ENCODE data around the gene LAMTOR3. TPM values are rescaled to one million over a fixed set of nuclear protein-coding genes. Genes with fewer than 3 reads are reported as not detected.

Gene LAMTOR3
- total RNA-seq, 4 donors from 2014 or later, result 26.8 to 30.3 (median 28.2) TPM

GRCh38 chr4:99918656-99919055 lies 24.4 kb upstream of the LAMTOR3 start:
- TF ChIP-seq EP300 (IDR thresholded peaks at IDR 0.05), result no peak
- TF ChIP-seq CTCF (IDR thresholded peaks at IDR 0.05), result no peak
- no peak for TF ChIP-seq POLR2A (IDR thresholded peaks at IDR 0.05)
- no peaks in the 10 kb centered on the region for H3K27me3 ChIP-seq
- peaks cover 0 to 7% (median 0%) of the 10 kb centered on the region in 4 donors for H3K9me3 ChIP-seq
- WGBS, 2 donors, result 89 to 92% methylated on average over 2 of the region's 2 CpGs
- H3K4me3 ChIP-seq, result no peak overlapping the region
- no peaks in the 10 kb centered on the region for H3K4me1 ChIP-seq
- H3K27ac ChIP-seq, result no peak overlapping the region
- peaks cover 0 to 63% (median 3%) of the 10 kb centered on the region in 3 donors for H3K36me3 ChIP-seq
- no peak for DNase-seq (ENCODE audit: low spot score in 2 of 2)

- H3K9me3 ChIP-seq, result peaks cover 0 to 7% (median 0%) of the 10 kb centered on the region in 4 donors
- no peak for TF ChIP-seq EP300 (IDR thresholded peaks at IDR 0.05)
- TF ChIP-seq POLR2A (IDR thresholded peaks at IDR 0.05), result no peak
- TF ChIP-seq CTCF (IDR thresholded peaks at IDR 0.05), result no peak
- DNase-seq (ENCODE audit: low spot score in 2 of 2), result no peak
- H3K4me1 ChIP-seq, result no peaks in the 10 kb centered on the region
- no peak overlapping the region for H3K4me3 ChIP-seq
- 94 to 96% methylated on average over 3 of the region's 3 CpGs for WGBS, 2 donors
- H3K27ac ChIP-seq, result no peak overlapping the region
- H3K27me3 ChIP-seq, result no peaks in the 10 kb centered on the region
- H3K36me3 ChIP-seq, result peaks cover 0 to 58% (median 4%) of the 10 kb centered on the region in 3 donors
Measured at GRCh38 chr4:99917575-99917974, 23.3 kb upstream of the LAMTOR3 start.

GRCh38 chr4:99915449-99915848 lies 21.2 kb upstream of the LAMTOR3 start:
- Histone ChIP-seq H3K9me3 (peaks cover 0 to 7% (median 0%) of the 10 kb centered on the region in 4 donors), H3K27me3 (no peaks in the 10 kb centered on the region), H3K4me3 (no peak overlapping the region), H3K36me3 (peaks cover 0 to 47% (median 4%) of the 10 kb centered on the region in 3 donors), H3K4me1 (no peaks in the 10 kb centered on the region), H3K27ac (no peak overlapping the region)
- no peak for DNase-seq (ENCODE audit: low spot score in 2 of 2)
- no peak for TF ChIP-seq EP300 (IDR thresholded peaks at IDR 0.05)
- TF ChIP-seq POLR2A (IDR thresholded peaks at IDR 0.05), result no peak
- no peak for TF ChIP-seq CTCF (IDR thresholded peaks at IDR 0.05)
- whole genome bisulfite sequencing, 2 donors, result 92 to 98% methylated on average over 2 of the region's 2 CpGs

- H3K36me3 ChIP-seq, result peaks cover 0 to 5% (median 0%) of the 10 kb centered on the region in 3 donors
- 91 to 95% methylated on average over 16 of the region's 16 CpGs for WGBS, 2 donors
- no peaks in the 10 kb centered on the region for H3K27me3 ChIP-seq
- TF ChIP-seq POLR2A (IDR thresholded peaks at IDR 0.05) (no peak), CTCF (IDR thresholded peaks at IDR 0.05) (no peak), EP300 (IDR thresholded peaks at IDR 0.05) (no peak)
- no peak for DNase-seq (ENCODE audit: low spot score in 2 of 2)
- H3K4me3 ChIP-seq, result peak overlapping the region; percentile 76 to 95 (median 92)
- no peaks in the 10 kb centered on the region for H3K9me3 ChIP-seq
- peak overlapping the region in 3 of 4 donors; percentile 79 to 88 (median 83) for H3K27ac ChIP-seq
- H3K4me1 ChIP-seq, result peaks cover 0 to 47% (median 14%) of the 10 kb centered on the region in 4 donors
Measured at GRCh38 chr4:99894998-99895397, 771 bp upstream of the LAMTOR3 start.

- Histone ChIP-seq H3K27ac (peak overlapping the region; percentile 58 to 90 (median 87)), H3K4me1 (peaks cover 0 to 59% (median 14%) of the 10 kb centered on the region in 4 donors), H3K4me3 (peak overlapping the region; percentile 76 to 95 (median 92)), H3K9me3 (no peaks in the 10 kb centered on the region), H3K27me3 (no peaks in the 10 kb centered on the region), H3K36me3 (peaks cover 0 to 5% (median 5%) of the 10 kb centered on the region in 3 donors)
- DNase-seq (ENCODE audit: low spot score in 2 of 2), result no peak
- no peak for TF ChIP-seq CTCF (IDR thresholded peaks at IDR 0.05)
- no peak for TF ChIP-seq POLR2A (IDR thresholded peaks at IDR 0.05)
- no peak for TF ChIP-seq EP300 (IDR thresholded peaks at IDR 0.05)
- 1 to 2% methylated on average over 12 of the region's 12 CpGs for WGBS, 2 donors
Measured at GRCh38 chr4:99893839-99894160, 427 bp downstream of the LAMTOR3 start.

All from tibial nerve (tissue), 4 donors.